Rectal smooth muscle tissue (tissue), 1 donor: ENCODE data around the gene NPAS3.

ENCODE experiments used
- H3K27ac ChIP-seq: one replicate; pipeline ENCODE4 v1.7.0; 2013; ENCODE audit warnings: low read depth, low read length, inconsistent platforms
- H3K27me3 ChIP-seq: one replicate; pipeline ENCODE4 v1.7.0; 2013; ENCODE audit warnings: low read length; ENCODE audit not compliant: control insufficient read depth, insufficient read depth
- H3K36me3 ChIP-seq: one replicate; pipeline ENCODE4 v1.7.0; 2013; ENCODE audit warnings: low read length; ENCODE audit not compliant: control insufficient read depth, insufficient read depth
- H3K4me1 ChIP-seq: one replicate; pipeline ENCODE4 v1.7.0; 2013; ENCODE audit warnings: low read length; ENCODE audit not compliant: control insufficient read depth, insufficient read depth
- H3K4me3 ChIP-seq: one replicate; pipeline ENCODE4 v1.7.0; 2013; ENCODE audit warnings: low read length
- H3K9ac ChIP-seq: one replicate; pipeline ENCODE4 v1.7.0; 2013; ENCODE audit warnings: low read length

Gene NPAS3

GRCh38 chr14:33647385-33647786, 708.7 kb downstream of the NPAS3 start:
- Histone ChIP-seq H3K9ac (no peak overlapping the region), H3K4me1 (no peaks in the 10 kb centered on the region), H3K4me3 (no peak overlapping the region), H3K27me3 (no peaks in the 10 kb centered on the region), H3K36me3 (no peaks in the 10 kb centered on the region), H3K27ac (no peak overlapping the region)

GRCh38 chr14:33650430-33650829, 711.8 kb downstream of the NPAS3 start:
- H3K4me3 ChIP-seq: no peak overlapping the region
- H3K36me3 ChIP-seq: no peaks in the 10 kb centered on the region
- no peaks in the 10 kb centered on the region for H3K27me3 ChIP-seq
- H3K9ac ChIP-seq: no peak overlapping the region
- H3K4me1 ChIP-seq: no peaks in the 10 kb centered on the region
- H3K27ac ChIP-seq: no peak overlapping the region

- no peak overlapping the region for H3K27ac ChIP-seq
- H3K27me3 ChIP-seq: no peaks in the 10 kb centered on the region
- no peaks in the 10 kb centered on the region for H3K36me3 ChIP-seq
- no peak overlapping the region for H3K9ac ChIP-seq
- H3K4me1 ChIP-seq: no peaks in the 10 kb centered on the region
- no peak overlapping the region for H3K4me3 ChIP-seq
Observed at GRCh38 chr14:33652566-33653307, 714.1 kb downstream of the NPAS3 start.

GRCh38 chr14:33653308-33653695, 714.6 kb downstream of the NPAS3 start:
- Histone ChIP-seq H3K27me3 (no peaks in the 10 kb centered on the region), H3K9ac (no peak overlapping the region), H3K4me1 (no peaks in the 10 kb centered on the region), H3K36me3 (no peaks in the 10 kb centered on the region), H3K27ac (no peak overlapping the region), H3K4me3 (no peak overlapping the region)

GRCh38 chr14:33655421-33655820, 716.7 kb downstream of the NPAS3 start:
- H3K9ac ChIP-seq: no peak overlapping the region
- H3K36me3 ChIP-seq: no peaks in the 10 kb centered on the region
- no peak overlapping the region for H3K4me3 ChIP-seq
- H3K27me3 ChIP-seq: no peaks in the 10 kb centered on the region
- H3K4me1 ChIP-seq: no peaks in the 10 kb centered on the region
- H3K27ac ChIP-seq: no peak overlapping the region

- H3K4me1 ChIP-seq: no peaks in the 10 kb centered on the region
Observed at GRCh38 chr14:33657476-33657875, 718.8 kb downstream of the NPAS3 start.

GRCh38 chr14:33660248-33660647, 721.6 kb downstream of the NPAS3 start:
- no peaks in the 10 kb centered on the region for H3K4me1 ChIP-seq
- no peak overlapping the region for H3K4me3 ChIP-seq
- H3K36me3 ChIP-seq: no peaks in the 10 kb centered on the region
- no peak overlapping the region for H3K9ac ChIP-seq
- H3K27ac ChIP-seq: no peak overlapping the region
- H3K27me3 ChIP-seq: no peaks in the 10 kb centered on the region

More at GRCh38 chr14:33657476-33657875, 718.8 kb downstream of the NPAS3 start:
- Histone ChIP-seq H3K27ac (no peak overlapping the region), H3K4me3 (no peak overlapping the region), H3K27me3 (no peaks in the 10 kb centered on the region), H3K36me3 (no peaks in the 10 kb centered on the region), H3K9ac (no peak overlapping the region)

GRCh38 chr14:33661101-33661500, 722.4 kb downstream of the NPAS3 start:
- Histone ChIP-seq H3K27ac (no peak overlapping the region), H3K9ac (no peak overlapping the region), H3K36me3 (no peaks in the 10 kb centered on the region), H3K27me3 (no peaks in the 10 kb centered on the region), H3K4me3 (no peak overlapping the region), H3K4me1 (no peaks in the 10 kb centered on the region)

GRCh38 chr14:33668066-33668465, 729.4 kb downstream of the NPAS3 start:
- no peak overlapping the region for H3K27ac ChIP-seq
- no peak overlapping the region for H3K4me3 ChIP-seq
- no peaks in the 10 kb centered on the region for H3K36me3 ChIP-seq

GRCh38 chr14:33669111-33669510, 730.4 kb downstream of the NPAS3 start:
- H3K36me3 ChIP-seq: no peaks in the 10 kb centered on the region
- H3K27ac ChIP-seq: no peak overlapping the region
- H3K9ac ChIP-seq: no peak overlapping the region
- no peaks in the 10 kb centered on the region for H3K27me3 ChIP-seq
- no peak overlapping the region for H3K4me3 ChIP-seq
- no peaks in the 10 kb centered on the region for H3K4me1 ChIP-seq

More at GRCh38 chr14:33668066-33668465, 729.4 kb downstream of the NPAS3 start:
- Histone ChIP-seq H3K27me3 (no peaks in the 10 kb centered on the region), H3K9ac (no peak overlapping the region), H3K4me1 (no peaks in the 10 kb centered on the region)

- Histone ChIP-seq H3K4me3 (no peak overlapping the region), H3K27ac (no peak overlapping the region), H3K4me1 (no peaks in the 10 kb centered on the region), H3K36me3 (no peaks in the 10 kb centered on the region), H3K27me3 (no peaks in the 10 kb centered on the region), H3K9ac (no peak overlapping the region)
Observed at GRCh38 chr14:33670235-33670634, 731.6 kb downstream of the NPAS3 start.

GRCh38 chr14:33671556-33671955, 732.9 kb downstream of the NPAS3 start:
- Histone ChIP-seq H3K4me3 (no peak overlapping the region), H3K27ac (no peak overlapping the region), H3K36me3 (no peaks in the 10 kb centered on the region), H3K4me1 (no peaks in the 10 kb centered on the region), H3K27me3 (no peaks in the 10 kb centered on the region), H3K9ac (no peak overlapping the region)

- H3K4me1 ChIP-seq: no peaks in the 10 kb centered on the region
- no peak overlapping the region for H3K4me3 ChIP-seq
- H3K36me3 ChIP-seq: no peaks in the 10 kb centered on the region
- no peak overlapping the region for H3K9ac ChIP-seq
- H3K27ac ChIP-seq: no peak overlapping the region
- no peaks in the 10 kb centered on the region for H3K27me3 ChIP-seq
Observed at GRCh38 chr14:33674927-33675326, 736.2 kb downstream of the NPAS3 start.
